NCI-H2171 (cell line): ENCODE results near the gene SPINT1.
"Not testable (repeated sequence)": the region's sequence is repeated elsewhere in the genome, so short reads cannot be mapped to it uniquely, and the experiment has no call there.

Source experiments
- DNase-seq: peaks from one replicate; lab custom pipeline; 2025; lab: John Stamatoyannopoulos, UW

The SPINT1 gene

GRCh38 chr15:40858706-40859105 is 14.9 kb downstream of the SPINT1 start:
- no peak for DNase-seq

- DNase-seq = no peak
Observed at GRCh38 chr15:40859206-40859851, 15.5 kb downstream of the SPINT1 start.

- DNase-seq = not testable (repeated sequence)
Observed at GRCh38 chr15:40861147-40861546, 17.3 kb downstream of the SPINT1 start.

- no peak for DNase-seq
Observed at GRCh38 chr15:40863660-40864270, 19.9 kb downstream of the SPINT1 start.

- no peak for DNase-seq
Observed at GRCh38 chr15:40867199-40867598, 23.4 kb downstream of the SPINT1 start.

GRCh38 chr15:40869686-40870085 is 25.8 kb downstream of the SPINT1 start:
- no peak for DNase-seq

DNA sequence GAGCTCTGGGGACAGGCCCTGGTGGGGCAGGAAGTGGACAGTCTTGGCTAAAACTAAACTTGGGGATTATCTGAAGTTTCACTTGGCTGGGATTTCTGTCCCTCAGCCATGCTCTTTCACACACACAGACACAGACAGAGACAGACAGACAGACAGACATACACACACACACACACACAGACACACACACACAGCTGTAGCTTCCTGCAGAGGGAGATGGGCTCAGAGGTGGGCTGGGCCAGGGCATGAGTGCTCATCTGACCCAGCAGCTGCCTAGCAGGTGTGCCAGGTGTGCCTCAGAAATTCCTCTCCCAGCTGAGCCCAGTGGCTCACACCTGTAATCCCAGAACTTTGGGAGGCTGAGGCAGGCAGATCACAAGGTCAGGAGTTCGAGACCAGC is 26.9 kb downstream of the SPINT1 start:
- no peak for DNase-seq

DNA sequence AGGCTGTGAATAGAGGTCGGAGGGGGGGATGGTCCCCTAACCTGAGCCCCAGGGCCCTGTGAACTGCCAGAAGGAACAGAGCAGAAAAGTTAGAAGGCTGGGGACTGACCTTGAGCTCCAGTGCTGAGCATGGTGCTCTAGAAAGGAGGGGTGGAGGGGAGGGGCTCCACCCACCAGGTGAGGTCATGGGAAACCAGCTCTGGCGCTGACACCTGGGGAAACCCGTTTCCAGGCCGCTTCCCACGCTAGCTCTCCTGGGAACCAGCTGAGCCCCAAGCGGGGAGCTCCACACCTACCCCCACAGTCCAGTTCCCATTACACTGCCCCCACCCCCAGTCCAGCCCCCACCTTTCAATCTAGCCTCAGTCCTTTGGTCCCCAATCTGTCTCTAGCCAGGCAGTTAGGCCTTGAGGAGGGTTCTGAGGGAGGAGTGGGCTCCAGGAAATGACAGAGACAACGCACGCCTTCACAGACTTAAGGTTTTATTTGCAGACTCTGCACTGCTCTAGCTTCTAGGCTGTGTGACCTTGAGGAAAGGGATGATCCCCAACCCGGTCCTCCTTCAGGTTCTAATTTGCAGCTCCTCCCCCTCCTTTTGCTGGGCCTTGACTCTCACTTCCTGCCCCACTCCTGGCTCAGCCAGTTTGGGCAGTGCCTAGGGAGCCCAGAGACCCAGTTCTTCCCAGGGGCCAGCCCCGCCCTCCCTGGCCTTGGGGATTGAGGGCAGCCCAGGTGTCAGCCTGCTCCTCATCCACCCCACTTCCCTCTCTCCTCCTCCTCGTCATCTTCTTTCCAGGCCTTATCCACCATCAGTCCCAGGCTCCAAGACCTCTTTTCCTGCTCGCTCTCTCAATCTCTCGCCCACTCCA is 28.1 kb downstream of the SPINT1 start:
- DNase-seq = no peak

DNA sequence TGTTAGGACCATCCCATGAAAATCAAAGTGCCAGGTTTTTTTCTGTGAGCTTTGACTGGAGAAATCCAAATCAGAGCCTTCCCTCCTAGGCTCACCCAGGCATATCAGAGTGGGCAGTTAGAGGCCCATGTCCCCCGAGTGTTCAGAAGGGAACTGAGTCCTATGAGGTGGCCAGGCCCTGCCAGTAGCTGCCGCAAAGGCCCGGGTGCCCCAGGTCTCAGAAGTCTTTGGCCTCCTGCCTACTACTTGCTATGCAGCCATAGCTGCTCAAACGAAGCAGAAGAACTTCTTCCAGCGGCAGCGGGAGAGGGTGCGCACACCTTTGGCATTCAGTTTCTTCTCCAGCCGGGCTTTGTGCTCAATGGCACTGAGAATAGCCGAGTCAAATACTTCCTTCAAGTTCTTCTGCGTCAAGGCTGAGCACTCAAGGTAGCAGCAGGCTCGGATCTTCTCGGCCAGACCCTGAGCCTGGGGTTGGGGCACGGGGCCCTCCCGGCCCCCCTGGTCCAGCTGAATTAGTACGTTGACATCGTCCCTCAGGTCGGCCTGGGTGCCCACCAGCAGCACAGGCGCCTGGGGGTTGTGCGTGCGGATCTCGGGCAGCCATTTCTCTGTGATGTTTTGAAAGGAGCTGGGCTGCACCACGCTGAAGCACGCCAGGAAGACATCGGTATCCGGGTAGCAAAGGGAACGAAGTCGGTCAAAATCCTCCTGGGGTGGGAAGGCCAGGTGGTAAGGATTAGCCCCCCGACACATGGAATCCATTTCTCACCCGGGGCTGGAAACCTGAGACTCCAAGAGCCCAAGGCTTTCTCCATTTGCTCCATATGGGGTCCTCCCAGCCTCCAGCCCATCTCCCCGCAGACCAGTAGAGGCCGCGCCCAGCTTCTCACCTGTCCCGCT is 29.2 kb downstream of the SPINT1 start:
- no peak for DNase-seq

DNA sequence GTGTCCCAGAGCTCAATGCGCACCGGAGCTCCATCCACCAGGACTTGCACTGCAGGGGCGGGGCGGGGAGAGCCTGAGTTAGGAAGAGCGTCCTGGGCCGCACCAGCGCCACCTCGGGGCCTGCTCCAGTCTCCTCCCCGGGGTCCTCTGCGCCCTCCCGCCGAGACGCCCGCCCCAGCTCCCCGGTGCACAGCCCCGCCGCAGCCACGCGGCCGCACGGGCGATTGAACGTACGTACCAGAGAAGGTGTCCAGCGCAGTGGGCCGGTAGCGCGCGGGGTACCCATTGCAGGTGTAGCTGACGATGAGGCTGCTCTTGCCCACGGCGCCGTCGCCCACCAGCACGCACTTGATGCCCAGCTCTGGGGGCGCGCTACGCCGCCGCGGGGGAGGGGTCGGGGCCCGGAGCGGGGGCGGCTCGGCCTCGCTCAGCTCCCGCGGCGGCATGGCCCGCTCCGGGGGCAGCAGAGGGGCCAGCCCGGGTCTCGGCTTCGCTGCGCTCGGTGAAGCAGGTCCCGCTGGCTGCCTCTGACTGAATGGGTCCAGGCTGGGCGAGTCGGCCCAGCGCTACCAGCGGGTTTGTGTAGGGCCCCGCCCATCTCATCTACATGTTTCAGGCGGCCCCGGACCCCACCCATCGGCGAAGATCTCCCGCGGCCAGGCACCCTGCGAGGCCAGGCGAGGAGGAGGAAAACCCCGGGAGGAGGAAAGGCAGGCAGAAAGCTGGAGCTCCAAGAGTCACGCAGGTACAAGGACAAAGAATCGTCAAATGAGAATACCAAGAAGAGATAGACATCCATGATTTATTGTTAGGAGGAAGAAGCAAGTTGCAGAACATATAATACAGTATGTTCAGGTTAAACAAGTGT is 30.1 kb downstream of the SPINT1 start, which contains the start of gene RHOV:
Gene RHOV, minus strand, starts transcription at position 541 of the 868 bp plus-strand sequence. Its CDS starts 95 bp downstream, at position 446.
- peak; percentile 89 for DNase-seq

DNA sequence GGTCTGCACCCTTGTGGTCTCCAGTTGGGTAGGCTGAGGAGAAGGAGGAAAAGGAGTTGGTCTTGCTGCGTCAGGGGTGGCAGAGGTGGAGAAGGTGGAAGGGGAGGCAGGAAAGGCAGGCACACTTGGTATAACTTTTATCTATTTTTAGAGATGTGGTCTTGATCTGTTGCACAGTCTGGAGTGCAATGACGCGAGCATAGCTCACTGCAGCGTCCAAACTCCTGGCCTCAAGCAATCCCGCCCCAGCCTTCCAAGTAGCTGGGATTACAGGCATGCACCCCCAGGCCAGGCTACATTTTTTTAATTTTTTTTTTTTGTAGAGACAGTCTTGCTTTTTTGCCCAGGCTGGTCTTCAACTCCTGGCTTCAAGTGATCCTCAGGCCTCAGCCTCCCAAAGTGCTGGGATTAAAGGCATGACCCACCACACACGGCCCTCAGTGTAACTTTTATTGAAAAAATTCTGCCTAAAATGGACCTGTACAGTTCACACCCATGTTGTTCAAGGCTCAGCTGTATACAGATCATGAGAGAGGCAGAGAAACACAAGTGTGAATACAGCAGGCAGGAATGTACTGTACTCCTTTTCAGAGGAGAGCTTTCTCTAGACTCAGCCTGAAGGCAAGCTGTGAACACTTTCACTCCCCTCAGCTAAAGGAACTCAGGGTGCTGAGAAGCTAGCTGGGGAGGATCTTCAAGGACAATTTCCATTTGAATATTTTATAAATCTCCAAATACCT is 32.3 kb downstream of the SPINT1 start:
- no peak for DNase-seq

DNA sequence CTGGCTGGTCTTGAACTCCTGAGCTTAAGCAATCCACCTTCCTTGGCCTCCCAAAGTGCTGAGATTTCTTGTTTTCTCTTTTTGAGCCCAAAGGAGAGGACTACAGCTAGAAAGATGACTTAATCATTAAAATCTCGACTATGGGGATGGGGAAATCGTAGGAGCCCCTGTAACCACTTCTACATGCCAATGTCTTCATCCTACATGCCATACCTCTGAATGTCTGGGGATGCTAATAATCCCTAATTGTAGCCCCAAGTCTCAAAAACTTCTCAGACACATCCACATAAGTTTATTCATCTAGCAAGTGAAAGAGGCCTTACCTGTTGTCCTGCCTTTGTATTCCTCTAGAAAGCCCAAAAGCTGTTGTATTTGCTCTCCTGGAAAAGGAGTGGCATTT is 33.8 kb downstream of the SPINT1 start:
- no peak for DNase-seq

- DNase-seq = no peak
Observed at GRCh38 chr15:40878785-40879184, 34.9 kb downstream of the SPINT1 start.

DNA sequence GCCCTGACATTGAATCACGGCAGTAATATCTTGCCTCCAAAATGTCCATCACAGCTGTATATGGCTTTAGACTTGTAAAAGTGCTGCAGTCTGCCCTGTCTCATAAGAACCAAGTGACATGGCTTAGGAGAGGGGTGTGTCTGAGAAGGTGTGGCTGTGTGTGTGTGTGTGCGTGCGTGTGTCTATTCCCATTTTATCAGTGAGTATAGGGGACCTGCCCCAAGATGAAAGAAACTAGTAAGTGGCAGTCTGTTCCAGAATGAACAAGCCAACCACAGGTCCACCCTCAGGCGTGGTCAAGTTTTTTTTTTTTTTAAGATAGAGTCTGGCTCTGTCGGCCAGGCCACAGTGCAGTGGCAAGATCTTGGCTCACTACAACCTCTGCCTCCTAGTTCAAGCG is 35.8 kb downstream of the SPINT1 start:
- no peak for DNase-seq

GRCh38 chr15:40881351-40881750 is 37.5 kb downstream of the SPINT1 start:
- no peak for DNase-seq

- DNase-seq = no peak
Observed at GRCh38 chr15:40886586-40886985, 42.7 kb downstream of the SPINT1 start.

DNA sequence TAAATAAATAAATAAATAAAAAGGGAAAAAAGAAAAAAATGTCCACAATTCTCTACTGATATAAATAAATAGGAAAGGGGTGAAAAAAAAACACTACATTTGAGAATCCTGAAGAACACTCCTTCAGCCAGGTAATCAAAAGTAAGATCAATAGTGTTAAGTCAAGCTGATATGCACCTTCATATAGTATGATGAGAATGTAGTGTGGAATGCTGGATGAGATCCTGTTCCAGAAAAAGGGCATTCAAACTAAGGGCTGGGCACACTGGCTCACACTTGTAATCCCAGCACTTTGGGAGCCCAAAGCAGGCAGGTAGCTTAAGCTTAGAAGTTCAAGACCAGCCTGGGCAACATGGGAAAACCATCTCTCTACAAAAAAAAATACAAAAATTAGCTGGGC is 45.3 kb downstream of the SPINT1 start:
- no peak for DNase-seq

DNA sequence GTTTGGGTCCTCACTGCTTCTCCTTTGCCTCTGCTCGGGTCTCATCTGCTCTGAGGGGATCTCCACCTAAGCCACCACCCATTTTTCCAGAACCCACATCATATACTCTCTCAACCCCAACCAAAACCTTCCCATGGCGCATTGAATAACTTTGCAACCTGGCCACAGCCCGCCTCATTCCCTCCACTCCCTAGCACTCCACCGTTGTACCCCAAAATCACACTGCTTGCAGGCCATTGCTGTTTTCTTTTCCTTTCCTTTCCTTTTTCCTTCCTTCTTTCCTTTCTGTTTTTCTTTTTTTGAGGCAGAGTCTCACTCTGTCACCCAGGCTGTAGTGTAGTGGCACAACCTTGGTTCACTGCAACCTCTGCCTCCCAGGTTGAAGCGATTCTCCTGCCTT is 47.3 kb downstream of the SPINT1 start:
- no peak for DNase-seq

DNA sequence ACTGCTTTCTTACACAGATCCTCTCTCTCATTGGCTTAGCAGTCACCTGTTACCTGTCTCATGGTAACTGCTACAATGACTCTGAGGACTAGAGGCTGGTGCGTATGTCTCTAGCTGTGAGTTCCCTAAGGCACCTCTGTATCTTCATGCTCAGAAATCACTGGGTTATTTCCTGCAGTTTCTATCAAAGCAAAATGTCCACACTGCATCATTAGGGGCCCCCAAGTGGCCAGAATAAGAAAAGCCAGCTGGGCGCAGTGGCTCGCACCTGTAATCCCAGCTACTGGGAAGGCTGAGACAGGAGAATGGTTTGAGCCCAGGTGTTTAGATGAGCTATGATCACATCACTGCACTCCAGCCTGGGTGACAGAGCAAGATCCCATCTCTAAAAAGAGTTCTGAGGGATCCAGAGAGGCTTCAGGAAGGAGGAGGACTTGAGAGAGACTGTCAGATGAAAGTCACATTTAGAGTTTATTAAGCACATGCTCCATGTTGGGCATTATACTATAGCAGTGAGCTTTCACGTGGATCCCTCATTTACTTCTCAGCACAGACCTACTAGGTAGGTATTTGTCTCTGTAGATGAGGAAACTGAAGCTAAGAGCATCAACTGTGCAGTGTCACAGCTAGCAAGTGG is 48.1 kb downstream of the SPINT1 start:
- no peak for DNase-seq
